ENCODE data around the gene CCDC172.

Gene CCDC172, protein sequence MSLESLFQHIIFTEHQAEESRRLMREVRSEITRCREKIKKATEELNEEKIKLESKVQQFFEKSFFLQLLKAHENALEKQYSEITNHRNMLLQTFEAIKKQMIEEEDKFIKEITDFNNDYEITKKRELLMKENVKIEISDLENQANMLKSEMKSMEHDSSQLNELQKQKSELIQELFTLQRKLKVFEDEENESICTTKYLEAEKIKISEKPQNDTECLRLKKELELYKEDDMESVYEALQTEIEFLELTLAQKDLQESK

DNA sequence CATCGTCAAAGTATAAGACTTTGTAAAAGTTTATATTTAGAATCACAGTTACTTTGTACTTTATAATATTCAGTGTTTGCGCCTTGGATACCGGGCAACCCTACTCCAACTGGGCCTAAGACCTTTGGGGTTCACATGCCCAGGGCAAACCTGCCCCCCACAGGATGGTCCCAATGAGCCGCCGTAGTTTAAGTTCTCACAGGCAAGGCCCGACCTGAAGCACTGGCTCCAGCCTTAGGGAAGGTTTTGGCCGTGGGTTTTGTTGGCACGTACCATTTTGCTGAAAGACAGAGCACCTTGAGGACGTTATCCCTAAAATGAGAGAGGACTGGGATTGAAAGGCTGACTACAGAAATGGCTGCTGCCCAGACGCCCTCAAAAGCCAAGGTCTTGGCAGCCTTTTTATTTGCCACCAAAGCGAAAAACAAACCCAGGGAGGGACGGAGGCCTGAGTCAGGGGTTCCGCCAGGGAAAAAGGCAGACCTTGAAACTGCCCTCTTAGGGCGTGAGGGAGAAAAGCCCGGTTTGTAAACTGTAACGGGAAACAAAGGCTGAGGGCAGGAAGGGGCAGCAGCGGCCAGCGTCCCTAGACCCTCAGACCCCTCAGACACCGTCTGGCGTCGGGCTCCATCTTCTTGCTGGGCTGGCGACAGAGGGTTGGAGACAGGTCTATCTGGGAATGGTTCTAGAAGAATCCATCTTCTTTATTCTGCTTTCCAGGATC lies at the start of gene CCDC172:
TSS of gene CCDC172 (plus strand) at position 222 of the 724 bp plus-strand sequence. CDS start 564 bp downstream, outside the sequence.
- DNase-seq: no peak

DNA sequence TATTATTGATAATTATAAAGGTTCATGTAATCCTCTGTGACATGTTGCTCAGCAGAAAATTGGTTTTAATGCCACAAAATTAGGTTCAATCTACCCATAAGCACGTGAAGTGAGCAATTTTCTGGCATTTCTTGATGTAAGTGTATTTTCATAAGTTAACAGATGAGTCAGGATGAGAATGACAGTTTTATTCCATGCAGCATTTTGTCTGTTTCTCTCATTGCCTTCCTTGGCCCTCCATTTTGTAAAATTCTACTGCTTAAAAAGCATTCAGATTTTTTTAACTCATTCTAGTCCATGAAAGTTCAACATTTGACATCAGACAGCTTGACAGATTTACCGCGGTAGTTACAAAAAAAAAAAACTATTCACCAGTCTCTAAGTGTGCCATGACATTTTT lies 47.3 kb upstream of the CCDC172 start:
- DNase-seq: no peak

DNA sequence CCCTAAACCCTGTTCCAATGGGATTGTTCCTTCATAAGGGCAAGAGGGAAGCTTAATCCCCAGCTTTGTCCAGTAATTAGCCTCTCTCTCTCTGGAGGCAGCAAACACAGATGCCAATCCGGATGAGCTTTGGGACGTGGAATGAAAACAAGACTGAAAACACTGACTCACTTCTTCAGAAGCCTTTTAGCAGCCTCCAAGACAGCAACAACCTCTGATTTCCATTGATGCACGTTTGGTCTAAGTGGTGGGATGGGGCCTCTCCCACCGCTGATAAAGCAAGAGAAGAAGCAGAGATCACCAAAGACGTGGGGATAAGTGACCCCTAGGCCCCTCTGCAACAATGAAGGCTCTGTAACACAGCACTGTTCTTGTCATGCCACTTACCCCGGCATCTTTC lies 45.4 kb upstream of the CCDC172 start:
- no peak for DNase-seq

DNA sequence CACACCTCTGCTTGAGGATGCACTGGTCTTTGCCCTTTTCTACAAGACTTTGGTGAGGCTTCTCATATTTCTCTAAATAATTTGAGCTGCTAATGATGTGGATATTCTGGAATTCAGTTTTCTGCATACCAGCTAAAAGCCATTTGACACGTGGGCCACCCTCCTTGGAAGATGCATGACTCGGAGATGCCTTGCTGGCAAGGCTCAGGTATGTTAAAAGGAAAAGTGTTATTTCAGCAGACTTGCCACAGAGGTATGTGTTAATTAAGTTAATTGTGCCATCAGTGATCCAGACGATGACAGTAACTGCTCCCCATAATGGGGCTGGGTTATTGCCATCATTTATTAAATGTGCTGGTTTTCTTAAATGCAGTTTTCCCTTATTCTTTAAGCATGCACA lies 42.5 kb upstream of the CCDC172 start:
- DNase-seq: no peak

DNA sequence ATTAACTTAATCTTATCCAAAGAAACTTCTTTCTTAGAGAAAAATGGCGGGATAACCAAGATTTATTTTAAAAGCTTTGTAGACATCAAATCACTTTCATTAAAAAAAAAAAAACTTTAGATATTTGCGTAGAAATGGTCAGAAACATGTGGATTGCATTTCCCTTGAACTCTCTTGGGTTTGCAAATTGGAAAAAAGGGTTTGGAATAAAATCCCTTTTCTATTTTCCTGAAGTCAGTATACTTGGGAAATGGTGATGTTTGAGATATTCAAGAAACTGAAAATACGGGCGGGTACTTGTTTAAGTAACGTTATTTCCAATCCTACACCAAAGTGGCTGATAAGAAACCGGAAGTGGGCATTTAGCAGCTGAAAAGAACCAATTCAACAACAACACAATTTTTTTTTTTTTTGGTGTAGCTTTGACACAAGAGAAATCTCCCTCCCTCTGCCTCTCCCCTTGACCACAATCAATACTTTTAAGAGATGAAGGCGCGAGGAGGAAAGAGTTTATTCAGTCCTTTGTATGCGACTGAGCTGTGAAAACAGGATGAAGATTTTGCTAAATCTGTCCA lies 37.5 kb upstream of the CCDC172 start:
- no peak for DNase-seq

DNA sequence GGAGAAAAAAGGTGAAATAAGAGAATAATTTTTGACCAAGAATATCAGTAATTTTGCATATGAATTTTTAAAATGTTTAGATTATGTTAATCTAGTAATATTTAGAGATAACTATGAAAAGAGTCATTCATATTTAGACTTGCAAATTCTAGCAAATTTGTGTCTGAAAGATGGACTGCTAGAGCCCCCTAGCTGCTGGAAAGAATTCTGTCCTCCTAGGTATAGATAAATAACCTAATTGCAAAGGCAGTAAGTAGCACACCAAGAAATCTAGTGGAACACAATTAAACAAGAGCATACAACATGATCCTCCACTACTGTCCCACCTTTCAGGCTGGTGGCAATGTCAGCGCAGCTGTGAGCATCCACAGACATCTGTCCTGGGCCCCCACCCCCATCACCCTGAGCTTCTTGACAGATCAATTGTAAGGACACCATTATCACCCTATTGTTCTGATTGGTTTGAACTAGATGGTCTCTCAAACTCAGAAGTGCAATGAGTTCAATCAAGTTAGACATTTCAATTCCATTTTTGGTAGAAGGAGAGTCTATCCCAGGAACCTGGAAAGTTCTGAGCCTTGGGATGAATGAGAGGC lies 36.2 kb upstream of the CCDC172 start:
- DNase-seq: peak; percentile 51 to 66

DNA sequence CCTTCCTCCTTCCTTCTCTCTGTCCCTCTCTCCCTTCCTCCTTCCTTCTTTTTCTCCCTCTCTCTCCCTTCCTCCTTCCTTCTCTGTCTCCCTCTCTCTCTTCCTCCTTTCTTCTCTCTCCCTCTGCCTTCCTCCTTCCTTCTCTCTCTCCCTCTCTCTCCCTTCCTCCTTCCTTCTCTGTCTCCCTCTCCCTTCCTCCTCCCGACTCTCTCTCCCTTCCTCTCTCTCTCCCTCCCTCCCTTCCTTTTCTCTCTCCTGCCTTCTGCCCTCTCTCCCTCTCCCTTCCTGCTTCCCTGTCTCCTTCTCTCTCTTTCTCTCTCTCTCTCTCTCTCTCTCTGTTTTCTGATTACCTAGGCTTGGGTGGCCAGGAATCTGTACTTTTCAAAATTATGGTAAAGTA lies 34.6 kb upstream of the CCDC172 start:
- DNase-seq: no peak

DNA sequence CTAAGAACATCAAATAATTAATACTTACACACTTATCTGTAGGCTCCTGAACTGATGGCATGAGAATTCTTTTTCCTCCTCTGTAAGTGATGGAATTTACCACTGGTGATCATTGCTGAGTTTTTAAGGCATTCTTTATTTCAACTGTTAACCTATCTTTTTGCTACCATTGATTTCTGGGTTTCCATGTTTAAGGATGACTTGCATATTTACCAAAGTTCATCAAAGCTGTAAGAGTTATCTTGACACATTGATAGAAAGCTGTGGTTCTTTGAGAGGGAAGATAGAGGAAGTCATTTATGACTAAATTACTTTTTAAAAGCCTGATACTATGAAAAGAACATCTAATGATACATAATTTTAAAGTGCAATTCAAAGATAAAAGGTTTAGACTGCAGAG lies 31.8 kb upstream of the CCDC172 start:
- no peak for DNase-seq

DNA sequence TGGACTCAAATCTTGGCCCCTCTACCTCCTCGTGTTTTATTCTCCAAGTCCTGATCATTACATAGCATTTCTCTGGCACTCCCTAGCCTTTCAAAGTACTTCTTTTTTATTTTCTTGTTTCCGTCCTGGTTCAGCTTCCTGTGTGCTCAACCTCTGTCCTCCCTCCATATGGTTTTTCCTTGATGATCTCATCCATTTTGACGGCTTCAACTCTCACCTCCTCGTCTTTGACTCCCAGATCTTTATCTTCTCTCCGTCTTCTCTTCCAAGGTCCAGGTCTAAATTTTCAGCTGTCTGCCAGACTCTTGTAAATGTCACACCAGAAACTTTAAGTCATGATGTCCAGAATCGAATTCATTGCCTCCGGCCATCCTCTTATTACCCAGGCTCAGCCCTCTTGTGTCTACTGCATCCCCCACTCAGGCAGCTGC lies 27.9 kb upstream of the CCDC172 start:
- no peak for DNase-seq

DNA sequence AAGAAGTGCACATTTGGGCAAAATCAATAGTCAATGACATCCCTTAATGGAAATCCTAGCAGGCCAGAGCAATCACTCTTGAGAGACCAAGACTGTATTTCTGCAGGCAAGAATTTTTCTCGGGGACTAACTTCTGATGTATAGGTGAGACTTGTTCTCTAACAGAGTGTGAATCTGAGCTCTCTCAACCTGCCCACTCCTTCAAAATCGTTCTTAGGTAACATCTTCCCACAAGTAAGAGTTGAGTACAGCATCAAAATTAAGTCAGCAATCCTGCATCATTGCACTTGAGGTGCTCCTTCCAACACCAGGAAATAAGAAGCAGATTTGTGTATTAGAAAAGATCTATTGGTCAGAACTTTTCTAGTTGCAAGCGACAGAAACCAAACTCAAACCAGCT lies 25.7 kb upstream of the CCDC172 start:
- no peak for DNase-seq

DNA sequence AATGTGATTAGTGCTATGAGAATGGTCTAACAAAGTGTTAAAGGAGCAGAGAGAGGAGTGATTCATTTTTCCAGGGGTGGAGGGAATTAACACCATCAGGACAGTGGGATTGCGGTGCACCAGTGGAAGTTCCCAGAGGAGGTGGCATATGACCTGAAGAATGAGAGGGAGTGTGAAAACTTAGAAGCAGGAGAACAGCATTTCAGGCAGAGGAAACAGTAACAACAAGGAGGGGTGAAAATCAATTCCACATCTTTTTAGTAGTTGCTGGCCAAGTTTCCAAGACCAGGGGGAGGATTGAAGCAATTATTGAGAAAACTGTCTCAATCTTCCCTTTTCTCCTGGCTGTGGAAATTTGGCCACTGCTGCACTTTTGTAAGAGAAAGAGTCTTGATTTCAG lies 23.7 kb upstream of the CCDC172 start:
- DNase-seq: no peak

DNA sequence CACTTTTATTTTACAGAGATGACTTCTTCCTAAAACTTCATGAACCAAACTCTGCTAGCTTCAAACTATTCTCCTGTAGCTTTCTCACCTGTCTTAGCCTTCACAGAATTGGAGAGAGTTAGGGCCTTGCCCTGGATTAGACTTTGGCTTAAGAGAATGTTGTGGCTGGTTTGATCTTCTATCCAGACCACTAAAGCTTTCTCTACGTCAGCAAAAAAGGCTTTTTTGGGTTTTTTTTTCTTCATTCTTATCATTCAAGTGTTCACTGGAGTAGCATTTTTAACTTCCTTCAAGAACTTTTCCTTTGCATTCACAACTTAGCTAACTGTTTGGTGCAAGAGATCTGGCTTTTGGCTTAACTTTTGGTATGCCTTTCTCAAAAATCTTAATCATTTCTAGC lies 19.3 kb upstream of the CCDC172 start:
- DNase-seq: no peak

DNA sequence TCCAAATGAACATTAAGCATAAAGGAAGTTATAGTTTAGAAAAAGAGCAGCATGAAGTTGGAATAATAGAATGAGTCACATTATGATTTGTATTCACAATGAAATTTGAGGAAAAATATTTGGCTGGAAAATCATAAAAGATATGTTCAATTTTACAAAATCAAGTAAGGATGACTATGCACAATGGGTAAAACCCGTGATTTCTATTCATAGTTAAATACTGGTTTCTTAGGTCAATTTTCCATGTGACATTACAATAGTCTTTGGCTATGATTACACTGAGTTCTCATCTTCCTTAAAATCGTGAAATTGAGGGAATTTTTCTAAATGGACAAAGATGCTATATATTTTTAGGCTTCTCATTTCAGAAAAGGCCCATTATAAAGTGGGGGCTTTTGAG lies 17.4 kb upstream of the CCDC172 start:
- DNase-seq: no peak

DNA sequence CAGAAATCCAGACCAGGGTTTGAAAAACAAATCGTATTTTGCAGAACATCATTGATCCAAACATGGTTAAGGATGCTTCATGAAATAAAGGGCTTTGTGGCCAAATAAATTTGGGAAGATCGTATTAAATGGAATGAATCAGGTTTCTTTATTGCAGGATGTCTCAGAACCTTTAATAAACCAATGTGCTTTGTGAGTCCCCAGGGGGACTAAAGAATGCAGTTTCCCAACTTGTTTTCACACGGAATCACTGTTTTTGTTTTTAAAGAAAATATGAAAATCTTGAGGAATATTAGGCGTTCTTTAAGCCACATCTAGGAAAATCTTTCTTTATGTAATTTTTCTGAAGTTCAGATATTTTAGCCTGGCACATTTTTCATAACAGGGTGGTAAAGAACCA lies 16.8 kb upstream of the CCDC172 start:
- DNase-seq: no peak

DNA sequence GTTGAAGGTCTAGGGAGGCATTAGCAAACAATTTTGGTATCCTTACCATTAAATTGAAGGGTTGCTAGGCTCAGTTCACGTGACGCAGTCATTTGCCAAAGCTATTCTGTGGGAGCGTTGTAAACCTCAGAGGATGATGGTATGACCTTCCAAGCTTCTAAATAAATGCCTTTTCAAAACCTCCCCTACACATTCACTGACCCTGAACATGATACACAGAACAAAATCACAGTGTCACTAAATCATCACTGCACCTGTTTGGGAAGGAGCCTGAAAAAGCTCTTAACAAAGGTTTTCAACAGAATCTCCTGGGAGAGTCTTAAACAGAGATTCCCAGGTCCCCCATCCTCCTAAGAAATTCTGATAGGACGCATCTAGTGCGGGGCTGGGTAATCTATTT lies 13.2 kb upstream of the CCDC172 start:
- DNase-seq: no peak

DNA sequence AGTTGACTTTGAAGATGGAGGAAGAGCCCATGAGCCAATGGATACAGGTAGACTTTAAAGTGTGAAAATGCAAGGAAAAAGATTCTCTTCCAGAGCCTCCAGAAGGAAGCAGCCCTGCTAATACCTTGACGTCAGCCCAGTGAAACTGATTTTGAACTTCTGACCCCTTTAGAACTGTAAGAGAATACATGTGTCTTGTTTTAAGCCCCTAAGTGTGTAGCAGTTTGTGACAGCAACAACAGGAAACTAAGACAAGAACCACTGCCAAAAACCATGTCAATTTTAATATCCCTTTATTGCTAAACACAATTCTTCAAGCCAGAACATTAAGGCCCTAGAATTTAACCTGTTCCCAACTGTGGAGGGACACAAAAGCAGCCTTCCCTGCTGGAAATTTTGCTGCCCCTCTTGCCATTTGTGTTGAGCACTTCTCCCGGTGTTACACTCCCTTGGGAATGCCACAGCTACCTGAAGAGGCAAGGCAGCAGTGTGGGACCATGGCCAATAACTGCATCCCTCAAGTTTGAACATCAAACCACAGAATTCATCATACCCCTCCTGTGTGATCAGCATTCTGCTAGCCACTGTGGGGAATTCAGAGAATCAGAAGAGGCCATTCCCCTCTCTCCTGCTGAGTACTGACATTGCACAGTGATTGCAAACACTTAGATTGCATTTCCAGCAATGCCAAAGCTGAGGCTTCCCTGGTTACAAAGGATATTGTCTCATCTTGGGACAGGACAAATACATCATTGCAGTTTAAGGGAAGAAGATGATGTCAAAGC lies 12.3 kb upstream of the CCDC172 start:
- DNase-seq: no peak

DNA sequence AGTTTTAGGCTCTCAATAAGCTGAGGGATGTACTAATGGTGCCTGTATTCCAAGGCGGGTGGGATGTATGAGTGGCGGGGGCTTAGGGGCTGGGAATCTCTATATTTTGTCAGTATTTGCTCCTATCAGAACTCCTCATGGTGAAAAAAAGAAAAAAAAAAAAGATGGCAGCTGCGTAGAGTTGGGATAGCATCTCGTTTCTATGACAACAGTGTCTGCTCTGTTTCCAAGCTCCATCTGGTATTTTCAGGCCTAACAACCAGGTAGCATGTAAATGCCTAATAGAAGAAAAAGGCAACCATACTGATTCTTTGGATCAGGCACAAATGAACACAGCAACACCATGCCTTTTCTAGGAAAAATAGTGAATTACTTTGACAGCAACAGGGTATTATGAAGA lies 11.7 kb upstream of the CCDC172 start:
- no peak for DNase-seq

DNA sequence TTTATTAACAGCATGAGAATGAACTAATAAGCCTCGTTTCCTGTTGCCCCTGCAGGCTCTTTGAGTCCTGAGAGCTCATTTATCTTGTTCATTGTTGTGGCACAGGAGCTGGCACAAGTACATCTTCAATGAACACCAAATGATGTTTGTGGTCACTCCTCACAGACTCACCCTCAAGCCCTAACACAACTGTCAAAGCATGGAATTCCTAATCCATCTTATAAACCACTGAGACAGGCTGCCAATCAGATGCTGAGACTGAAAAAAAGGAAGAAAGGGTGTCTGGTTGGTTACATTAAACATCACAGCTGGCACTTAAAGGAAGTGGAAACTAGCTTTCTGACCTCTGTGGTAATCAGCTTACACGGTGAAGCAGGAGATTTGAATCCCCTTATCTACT lies 7.7 kb upstream of the CCDC172 start:
- DNase-seq: no peak

DNA sequence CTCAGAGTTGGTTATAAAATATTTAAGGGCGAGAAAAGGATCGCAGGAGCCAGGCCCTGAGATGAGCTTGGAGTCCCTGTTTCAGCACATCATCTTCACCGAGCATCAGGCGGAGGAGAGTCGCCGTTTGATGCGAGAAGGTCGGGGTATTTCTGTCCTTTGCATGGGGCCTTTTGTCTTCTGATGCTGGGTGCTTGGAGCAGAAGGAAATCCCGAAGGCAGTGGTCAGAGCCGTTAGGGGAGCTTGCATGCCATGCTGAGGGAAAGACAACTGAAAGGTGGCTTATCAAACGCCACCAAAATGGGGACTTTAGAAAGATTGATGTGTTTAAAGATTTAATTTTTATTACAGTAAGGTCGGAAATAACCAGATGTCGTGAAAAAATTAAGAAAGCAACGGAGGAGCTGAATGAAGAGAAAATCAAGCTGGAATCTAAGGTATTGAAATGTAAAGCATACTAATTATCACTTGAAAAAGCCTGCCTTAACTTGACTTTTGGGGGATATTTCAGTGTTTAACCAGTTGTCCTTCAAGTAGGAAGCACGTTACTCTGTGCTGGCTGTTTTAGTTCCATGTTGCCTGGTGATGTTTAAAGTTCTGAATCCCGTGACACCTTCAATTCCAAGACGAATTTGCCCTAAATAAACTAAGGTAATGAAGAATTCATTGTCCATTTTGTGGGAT lies 845 bp downstream of the CCDC172 start:
- DNase-seq: no peak

DNA sequence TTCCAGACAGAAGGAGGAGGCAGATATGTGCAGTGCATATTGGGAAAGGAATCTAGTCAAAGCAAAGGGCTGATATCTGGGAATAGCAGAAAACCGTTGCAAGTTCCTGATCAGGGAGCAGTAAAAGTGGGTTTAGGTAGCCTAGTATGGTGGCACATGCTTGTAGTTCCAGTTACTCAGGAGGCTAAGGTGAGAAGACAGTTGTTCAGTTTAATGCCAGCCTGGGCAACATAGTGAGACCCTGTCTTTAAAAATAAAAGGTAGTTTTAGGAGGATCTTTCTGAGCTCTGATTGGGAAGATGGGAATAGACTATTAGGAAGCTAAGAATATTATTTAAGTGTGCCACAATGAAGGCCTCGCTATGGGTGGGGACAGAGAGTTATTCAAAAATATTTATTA lies 1.7 kb downstream of the CCDC172 start:
- DNase-seq: no peak

DNA sequence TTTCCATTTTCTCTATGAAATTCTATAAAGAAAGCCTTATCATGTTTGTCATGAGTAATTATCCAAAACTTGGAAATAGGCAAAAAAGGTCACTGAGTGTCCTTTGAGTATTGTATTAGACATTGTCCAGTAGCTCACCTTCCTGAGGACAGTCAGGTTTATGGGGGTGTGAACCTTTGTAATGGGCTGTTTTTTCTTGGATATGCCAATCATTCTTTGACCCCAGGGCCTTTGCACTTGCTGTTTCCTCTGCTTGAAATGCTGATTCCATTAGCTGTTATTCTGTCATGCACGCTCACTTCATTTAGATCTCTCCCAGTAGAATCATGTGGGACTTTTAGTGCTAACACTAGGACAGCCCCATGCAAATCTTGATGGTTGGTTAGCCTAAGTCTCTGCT lies 4.9 kb downstream of the CCDC172 start:
- DNase-seq: no peak

DNA sequence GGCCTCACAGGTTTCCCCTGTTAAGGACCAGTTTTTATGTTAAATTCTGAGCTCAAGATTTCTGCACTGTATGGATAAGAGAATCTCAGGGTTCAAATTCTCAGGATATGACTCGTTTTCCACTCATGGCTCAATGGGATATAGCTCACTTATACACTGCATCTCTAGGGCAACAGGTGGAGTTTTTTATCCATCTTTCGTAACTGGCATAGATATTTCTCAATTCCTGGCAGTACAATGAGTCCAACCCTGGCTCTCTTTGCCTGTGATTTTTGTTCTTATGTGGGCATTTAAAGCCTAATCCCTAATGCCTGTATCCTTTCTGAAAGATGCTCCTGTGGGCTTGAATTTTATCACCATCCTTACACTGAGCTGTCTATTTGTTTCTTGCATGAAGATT lies 7.6 kb downstream of the CCDC172 start:
- no peak for DNase-seq

DNA sequence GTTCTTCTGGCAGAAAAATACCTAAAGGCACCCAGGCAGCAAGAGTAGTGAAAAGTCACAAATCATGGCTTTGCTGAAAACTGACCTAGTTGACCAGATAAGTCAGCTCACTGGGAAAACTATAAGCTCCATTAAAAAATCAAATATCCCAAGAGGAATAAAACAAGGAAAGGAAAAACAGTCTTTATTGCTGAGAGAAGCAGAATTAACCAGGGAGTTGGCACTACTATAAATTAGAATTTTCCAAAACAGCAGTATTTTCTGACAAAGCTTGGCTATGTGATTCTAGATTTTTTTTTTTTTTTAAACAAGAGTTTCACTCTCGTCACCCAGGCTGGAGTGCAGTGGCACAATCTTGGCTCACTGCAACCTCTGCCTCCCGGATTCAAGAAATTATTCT lies 12.6 kb downstream of the CCDC172 start:
- no peak for DNase-seq
